Vagina (tissue), 2 donors: Measurements from ENCODE around the gene MED12L.

Experiments used
- POLR2AphosphoS5 ChIP-seq, 2 donors: sonication (generic); formaldehyde crosslinking; IDR thresholded peaks; one replicate each; pipeline ENCODE4 v1.9.0; 2017; ENCODE audit warnings: antibody characterized with exemption in 2 of 2, mild to moderate bottlenecking in 2 of 2, low read depth in 1 of 2; ENCODE audit not compliant: insufficient read depth in 1 of 2
- TF ChIP-seq, protein P1 (sequence below), 3 experiments: fragments of 450-650 bp in 2 of 3; fragments of 200-600 bp in 1 of 3; sonication (generic) in 1 of 3; IDR thresholded peaks; one replicate each; pipeline ENCODE4 v1.5.1; 2017 to 2019; ENCODE audit warnings: antibody characterized with exemption in 3 of 3, mild to moderate bottlenecking in 2 of 3, moderate library complexity in 2 of 3

DNA sequence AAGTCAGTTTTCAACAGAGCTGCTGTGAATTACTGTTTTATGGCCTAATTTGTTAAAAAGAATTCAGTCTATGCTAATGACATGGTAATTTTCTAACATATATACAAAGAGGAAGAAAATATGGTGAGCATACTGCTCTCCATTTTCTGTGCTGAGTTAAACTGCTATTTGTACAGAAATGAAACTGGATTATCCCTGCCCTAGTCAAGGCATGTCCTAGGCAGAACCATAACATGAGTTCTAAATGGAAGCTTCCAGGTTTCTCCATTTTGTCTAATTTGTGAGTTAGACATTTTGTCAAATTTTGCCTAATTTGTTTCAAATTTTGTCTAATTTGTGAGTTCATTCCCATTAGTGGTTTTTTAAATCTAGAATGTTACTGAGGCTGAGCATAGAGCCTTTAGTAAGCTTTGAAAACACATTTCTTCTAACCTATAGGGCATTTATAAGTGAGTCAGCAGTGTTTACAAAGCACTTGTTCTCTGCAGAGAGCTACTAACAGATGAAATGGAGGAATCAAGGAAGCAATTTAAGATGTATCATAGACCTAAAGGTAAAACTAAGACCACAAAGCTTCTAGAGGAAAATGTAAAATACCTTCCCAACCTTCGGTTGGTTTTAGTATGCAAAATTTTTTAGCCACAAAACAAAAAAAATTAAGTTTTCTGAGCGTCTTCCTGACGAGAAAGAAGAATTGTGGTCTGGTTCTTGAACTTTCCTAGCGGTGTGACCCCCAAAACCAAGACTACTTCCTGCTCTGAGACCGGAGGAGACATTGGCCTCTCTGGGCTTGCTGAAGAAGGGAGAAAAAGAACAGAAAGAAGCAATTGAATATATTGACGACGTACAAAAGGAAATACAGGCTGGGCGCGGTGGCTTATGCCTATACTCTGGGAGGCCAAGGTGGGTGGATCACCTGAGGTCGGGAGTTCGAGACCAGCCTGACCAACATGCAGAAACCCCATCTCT lies 183.1 kb downstream of the MED12L start:
- TF ChIP-seq, protein P1, sequence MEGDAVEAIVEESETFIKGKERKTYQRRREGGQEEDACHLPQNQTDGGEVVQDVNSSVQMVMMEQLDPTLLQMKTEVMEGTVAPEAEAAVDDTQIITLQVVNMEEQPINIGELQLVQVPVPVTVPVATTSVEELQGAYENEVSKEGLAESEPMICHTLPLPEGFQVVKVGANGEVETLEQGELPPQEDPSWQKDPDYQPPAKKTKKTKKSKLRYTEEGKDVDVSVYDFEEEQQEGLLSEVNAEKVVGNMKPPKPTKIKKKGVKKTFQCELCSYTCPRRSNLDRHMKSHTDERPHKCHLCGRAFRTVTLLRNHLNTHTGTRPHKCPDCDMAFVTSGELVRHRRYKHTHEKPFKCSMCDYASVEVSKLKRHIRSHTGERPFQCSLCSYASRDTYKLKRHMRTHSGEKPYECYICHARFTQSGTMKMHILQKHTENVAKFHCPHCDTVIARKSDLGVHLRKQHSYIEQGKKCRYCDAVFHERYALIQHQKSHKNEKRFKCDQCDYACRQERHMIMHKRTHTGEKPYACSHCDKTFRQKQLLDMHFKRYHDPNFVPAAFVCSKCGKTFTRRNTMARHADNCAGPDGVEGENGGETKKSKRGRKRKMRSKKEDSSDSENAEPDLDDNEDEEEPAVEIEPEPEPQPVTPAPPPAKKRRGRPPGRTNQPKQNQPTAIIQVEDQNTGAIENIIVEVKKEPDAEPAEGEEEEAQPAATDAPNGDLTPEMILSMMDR (IDR thresholded peaks at IDR 0.05), result no peak
- TF ChIP-seq POLR2AphosphoS5 (IDR thresholded peaks at IDR 0.05; ENCODE audit: insufficient read depth in 1 of 2, low read depth in 1 of 2), result no peak
